GM21360 (cell line): Measurements from ENCODE around the gene HOXD11.

Experiments used
- ATAC-seq: cut with Tn5 transposase; IDR thresholded peaks from one replicate; pipeline ENCODE4 v1.9.1; 2021; ENCODE audit warnings: mild to moderate bottlenecking, moderate library complexity; ENCODE audit not compliant: unreplicated experiment

HOXD11 gene

DNA sequence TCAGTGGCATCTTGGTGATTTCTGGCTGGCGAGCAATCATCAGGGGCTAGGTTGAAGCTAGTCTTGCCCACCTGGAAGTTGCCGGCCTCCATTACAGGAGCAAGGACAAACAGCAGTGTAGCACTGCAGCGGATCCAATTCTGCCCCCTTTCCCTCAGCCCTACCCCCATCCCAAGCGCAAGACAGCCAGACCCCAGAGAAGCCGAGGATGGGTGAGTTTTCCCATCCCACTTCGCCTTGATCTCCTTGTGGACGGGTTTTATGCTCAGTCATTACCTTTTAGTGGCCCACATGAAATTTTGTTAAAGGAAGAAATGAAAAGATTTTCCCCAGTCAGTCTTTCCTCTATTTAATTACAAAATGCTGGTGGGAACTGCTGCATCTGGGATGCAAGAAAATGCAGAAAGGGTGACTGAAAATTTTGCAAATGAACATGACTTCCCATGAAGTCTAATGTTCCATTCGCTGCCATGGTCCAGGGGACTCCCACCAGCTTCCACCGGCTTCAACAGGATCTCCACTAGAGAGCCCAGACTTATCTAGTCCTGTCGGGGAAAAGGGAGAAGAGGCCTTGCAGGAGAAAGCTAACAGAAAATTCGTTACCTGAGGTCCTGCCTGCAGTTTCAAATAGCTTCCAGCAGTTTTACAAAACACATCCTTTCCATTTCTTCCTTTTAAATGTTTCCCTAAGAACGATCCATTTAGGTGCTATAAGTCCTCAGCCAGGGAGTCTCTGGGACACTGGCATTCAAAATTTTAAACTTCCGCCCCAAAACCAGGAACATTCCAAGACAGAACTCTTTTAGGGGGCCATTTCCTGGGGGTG lies 13.5 kb downstream of the HOXD11 start:
- no peak for ATAC-seq

DNA sequence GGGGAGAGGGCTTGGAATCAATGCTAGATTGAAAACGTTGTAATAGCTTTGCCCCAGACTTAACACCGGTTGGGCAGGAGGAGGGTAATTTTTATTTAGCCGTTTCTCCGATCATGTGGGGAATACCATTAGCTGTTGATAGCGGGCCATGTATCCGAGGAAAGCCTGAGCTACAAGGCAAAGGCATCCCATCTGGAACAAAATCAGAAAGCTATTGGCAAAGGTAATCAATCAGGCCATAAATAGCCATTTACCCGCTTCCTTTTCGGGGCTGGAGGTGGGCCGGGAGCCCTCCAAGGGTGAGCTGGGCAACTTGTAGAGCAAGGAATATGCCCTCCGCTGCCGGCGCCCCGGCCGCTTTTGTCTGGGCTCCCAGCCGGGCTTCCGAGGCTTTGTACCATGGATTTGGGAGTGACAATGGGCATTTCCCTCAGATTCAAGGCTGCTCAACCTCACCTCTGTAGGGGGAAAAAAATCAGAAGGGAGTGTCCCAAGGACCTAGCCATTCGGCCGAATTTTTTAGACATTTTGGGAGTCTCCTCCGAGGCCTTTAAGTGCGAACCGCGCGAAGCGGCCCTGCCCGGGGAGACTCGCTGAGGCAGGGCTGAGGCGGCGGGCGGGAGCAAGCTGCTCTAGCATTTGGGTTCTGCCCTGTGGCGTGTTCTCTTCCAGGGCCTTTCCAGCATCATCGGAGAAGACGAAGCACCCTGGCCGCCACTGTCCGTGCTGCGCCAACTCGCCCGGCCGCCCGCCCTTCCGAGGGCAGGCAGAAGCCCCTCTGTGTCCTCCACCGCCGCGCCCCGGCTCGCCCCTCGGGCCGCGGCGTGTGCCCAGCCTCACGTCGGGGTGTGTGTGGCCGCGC lies 14.3 kb downstream of the HOXD11 start:
- no peak for ATAC-seq

DNA sequence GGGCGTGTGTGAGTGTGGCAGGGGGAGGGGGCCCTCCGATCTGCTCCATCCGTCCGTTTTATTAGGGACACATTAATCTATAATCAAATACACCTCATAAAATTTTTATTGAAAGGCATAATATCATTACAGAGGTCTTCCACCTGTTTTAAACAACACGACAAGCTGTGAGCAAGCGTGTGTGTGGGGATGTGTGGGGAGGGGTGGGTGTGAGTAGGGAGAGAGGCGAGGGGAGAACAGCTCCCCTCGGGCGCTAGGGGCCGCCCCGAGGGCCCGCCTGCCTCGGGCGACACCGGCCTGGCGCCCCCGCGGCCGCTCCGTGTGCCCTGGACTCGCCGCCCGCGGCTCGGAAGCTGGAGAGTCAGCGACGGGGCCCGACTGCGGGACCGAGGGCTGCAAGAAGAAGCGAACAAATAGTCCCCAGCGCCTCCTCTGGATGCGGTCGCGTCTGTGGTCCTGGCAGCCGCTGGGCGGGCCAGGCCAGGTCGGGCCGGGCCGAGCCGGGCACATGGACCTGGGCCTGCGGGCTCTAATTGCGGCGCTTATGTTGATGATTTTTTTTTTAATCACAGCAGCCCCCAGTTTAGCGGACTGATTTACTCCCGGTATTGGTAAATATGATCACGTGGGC lies 15.1 kb downstream of the HOXD11 start:
- no peak for ATAC-seq

DNA sequence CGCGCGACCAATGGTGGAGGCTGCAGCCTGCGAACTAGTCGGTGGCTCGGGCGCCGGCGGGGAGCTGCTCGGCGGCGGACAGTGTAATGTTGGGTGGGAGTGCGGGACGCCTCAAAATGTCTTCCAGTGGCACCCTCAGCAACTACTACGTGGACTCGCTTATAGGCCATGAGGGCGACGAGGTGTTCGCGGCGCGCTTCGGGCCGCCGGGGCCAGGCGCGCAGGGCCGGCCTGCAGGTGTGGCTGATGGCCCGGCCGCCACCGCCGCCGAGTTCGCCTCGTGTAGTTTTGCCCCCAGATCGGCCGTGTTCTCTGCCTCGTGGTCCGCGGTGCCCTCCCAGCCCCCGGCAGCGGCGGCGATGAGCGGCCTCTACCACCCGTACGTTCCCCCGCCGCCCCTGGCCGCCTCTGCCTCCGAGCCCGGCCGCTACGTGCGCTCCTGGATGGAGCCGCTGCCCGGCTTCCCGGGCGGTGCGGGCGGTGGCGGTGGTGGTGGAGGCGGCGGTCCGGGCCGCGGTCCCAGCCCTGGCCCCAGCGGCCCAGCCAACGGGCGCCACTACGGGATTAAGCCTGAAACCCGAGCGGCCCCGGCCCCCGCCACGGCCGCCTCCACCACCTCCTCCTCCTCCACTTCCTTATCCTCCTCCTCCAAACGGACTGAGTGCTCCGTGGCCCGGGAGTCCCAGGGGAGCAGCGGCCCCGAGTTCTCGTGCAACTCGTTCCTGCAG lies 15.8 kb downstream of the HOXD11 start, which contains the start of gene HOXD9:
TSS of gene HOXD9 (plus strand) at position 37 of the 728 bp plus-strand sequence. CDS start at position 87, 50 bp downstream.
- no peak for ATAC-seq

DNA sequence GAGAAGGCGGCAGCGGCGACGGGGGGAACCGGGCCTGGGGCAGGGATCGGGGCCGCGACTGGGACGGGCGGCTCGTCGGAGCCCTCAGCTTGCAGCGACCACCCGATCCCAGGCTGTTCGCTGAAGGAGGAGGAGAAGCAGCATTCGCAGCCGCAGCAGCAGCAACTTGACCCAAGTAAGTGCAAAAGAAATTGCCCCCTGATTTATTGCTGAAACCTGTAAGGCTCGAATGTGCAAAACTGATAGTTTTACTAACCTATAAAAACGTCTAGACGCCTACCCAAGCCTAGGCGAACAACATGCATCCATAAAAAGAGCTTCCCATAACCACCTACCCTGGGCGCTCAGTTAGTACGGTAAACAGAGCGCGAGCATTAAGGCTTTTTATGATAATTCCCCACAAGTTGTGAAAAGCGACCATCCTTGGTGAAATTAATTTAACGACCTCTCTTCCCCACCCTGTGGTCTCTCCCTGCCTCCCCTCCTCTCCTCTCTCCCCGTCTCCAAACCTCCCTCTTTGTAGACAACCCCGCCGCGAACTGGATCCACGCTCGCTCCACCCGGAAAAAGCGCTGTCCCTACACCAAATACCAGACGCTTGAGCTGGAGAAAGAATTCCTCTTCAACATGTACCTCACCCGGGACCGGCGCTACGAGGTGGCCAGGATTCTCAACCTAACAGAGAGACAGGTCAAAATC lies 16.5 kb downstream of the HOXD11 start:
- no peak for ATAC-seq

DNA sequence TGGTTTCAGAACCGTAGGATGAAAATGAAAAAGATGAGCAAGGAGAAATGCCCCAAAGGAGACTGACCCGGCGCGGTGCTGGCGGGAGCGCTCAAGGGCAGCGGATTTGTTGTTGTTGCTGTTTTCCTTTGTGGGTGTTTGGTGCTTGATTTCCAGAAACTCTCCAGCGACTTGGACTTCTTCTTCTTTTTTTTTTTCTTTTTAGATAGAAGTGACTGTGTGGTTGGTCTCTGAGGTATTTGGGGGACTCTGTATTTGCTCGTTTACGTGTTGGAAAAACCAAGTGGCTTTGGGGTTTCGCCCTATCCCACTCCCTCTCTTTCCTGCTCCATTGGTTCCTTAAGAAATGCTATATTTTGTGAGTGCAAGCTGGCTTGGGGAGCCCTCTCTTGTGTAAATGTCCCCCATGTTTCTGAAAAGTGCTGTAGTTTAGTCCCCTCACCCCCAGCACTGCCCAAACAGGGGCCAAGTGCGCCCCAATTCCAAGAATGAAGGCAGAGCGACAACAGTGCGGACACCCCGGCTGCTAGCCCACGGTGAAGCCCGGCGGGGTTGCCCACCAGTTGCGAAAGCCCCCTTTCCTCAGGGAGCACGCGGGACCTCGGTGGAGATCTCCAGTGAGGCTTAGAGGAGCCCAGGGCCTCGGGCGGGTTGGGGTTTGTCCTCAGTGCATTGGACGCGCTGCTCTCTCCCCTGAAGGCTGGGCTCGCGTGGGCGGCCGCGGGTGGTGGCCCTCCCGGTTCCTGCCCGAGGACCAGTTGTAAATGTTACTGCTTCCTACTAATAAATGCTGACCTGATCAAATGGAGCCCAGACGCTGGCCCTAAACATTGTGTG lies 17.2 kb downstream of the HOXD11 start:
- ATAC-seq = no peak

DNA sequence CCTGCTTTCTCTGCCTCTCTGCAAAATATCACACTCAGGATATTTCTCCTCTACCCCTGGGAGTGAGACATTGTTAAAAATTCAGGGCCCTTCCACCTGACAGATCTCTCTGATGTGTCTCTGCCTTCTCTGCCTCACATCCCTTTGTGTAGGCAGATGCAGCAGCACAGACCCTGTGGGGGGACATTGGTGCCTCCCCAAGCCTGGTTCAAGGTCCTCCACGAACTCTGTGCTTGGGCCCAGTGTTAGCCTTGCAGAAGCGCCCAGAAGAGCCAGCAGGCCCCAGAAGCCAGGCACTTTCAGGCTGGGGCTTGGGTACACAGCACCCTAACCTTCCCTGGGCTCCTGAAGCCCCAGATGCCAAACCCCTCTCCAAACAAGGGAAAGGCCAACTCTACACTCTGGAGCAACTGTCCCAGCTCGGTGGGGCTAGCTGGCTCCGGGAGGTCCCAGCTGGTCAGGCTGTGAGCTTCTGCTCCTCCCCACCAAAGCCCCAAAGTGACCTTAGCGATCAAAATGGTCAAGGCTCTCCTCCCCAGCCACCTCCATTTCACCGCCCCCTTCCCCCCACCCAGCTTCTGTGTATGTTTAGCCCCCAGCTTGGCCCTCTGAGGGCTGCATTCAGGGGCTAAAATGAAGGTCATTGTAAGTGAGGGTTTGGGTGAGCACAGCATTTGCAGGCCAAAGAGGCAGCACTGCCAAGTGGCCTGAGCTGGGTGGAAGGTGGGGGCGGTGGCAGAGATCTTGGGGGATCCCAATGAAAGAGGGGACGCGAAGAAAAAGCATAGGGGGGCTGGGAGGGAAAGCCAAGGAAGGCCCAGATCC lies 18.1 kb downstream of the HOXD11 start:
- ATAC-seq = no peak

DNA sequence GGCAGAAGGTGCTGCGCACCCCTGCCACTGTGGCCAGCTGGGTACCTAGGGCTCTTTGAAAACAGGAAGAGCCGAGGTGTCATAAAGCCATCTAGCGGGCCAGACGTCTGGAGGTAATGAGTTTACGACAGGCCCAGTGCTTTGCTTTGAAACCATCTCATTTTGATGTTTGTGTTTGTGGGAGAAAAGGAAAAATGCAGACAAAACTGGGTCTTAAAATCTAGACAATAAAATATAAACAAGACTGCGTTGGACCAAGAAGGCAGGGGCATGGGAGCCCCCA lies 18.6 kb downstream of the HOXD11 start:
- ATAC-seq = no peak

DNA sequence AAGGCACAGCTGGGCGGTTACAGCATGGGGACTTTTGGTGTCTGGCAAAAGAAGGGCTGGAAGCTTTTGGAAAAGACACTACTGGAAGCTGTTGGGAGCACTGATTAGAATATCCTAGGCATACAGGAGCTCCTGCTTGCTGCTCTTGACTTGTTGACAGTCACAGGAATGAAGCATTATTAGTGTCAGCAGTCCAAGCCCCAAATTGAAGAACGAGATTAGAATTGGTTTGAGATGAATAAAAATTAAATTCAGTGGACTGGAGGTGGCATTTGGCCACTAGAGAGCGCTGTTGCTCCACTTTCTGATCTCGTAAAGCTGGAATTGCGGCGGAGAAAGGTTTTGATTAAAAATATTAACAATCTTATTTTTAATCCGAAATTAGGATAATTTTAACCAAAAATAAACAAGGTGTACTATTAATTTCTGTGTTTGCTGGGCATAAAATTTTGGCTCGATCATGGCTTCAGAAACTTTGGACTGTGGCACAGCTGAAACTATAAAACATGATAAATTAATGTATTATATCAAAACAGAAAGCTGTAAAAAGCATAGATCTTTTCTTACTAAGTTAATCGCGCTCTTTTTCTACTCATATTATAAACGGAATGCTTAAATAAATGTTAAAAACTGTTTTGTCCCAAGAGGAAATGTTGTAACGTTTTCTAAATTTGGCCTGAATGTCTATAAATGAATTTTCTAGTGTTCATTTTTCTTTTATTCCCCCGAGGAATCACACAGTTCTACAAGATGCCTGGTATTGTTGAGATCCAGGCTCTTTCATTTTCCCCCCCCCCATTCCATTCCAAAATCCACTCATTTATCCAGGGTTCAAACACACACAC lies 20.1 kb downstream of the HOXD11 start:
- no peak for ATAC-seq

DNA sequence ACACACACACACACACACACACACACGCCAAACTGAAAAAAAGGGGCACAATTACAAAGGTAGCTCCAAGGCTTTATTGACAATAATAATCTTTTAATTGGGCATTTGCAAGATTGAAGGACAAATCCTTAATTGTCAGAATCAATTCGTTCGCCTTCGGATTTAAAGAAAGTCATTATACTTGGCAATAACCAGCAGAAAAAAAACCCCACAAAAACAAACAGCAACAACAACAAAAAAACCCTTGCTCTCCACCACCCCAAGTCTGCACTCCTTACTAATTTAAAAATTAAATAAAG lies 20.6 kb downstream of the HOXD11 start:
- no peak for ATAC-seq

DNA sequence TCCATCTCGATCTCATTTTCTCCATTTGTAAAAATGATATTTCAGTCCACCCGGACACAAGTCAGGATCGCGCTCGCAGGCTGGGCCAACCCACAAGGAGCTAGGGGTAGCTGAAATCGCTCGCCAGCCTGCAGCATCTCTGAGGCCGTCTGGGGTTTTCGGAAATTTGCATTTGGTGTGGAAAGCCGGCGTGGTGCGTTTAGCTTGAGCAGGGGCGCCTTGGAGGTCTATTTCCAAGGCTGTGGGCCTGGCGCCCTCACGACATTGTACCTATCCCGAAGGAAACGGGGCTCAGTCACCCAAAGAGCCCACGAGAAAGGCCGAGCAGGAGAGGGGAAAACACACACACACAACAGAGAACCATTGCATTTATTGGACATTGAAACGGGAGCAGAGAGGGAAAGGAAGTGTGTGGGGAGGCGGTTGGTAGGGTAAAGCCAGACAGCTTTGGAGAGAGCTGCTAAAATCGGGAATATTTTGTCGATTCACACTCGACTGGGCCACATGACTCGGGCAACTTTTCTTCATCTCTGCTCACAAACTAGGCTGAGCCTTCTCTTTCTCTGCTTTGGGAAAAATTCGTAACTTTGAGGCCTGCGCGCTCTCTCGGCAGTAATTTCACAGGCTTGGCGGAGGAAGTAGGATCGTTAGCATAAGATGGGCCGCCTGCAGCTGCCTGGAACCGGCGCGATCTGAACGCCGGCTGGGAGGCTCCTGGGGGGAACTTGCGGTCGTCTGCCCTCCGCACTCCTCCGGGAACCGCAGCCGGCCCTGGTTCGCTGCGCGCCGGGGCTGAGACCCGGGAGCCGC lies 21.3 kb downstream of the HOXD11 start:
- ATAC-seq = no peak

DNA sequence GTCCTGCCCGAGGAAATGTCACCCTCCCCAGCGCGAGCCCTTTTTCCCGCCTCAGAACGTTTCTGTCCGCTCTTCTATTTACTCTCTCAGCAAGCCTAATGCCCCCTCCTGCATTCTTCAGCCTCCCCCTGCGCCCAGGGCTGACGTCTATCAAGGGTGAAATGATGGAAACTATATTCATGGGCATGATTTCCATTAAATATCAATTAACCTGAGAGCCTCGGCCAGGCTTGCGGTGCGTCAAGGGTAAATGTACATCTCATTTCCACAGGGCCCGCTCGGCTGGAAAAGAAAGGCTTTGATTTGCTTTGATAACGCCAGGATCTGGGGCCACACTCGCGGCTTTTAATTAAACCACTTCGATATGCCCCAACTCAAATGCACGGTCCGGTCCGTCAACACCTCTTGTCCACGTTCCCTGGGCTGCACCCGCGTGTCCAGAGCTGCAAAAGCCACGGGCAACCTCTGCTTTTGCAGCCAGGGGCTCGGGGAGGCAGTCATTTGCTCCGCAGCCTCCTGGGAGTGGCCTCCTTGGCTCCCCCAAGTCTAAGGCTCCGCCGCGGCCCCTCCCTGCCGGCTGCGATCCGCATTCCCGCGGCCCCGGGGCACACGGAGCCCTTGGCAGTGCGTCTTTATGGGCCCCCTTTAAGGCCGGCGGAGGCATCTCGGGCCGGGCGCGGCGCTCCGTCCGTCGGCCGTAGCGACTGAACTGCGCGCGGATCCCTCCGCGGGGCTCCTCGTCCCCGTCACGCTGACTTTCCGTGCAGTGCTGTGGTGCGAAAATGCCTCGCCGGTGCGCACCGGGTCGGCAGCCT lies 22.1 kb downstream of the HOXD11 start, which contains the start of gene HOXD8:
TSS of gene HOXD8 (plus strand) at position 724 of the 815 bp plus-strand sequence. CDS start 662 bp downstream, outside the sequence.
- ATAC-seq = no peak

DNA sequence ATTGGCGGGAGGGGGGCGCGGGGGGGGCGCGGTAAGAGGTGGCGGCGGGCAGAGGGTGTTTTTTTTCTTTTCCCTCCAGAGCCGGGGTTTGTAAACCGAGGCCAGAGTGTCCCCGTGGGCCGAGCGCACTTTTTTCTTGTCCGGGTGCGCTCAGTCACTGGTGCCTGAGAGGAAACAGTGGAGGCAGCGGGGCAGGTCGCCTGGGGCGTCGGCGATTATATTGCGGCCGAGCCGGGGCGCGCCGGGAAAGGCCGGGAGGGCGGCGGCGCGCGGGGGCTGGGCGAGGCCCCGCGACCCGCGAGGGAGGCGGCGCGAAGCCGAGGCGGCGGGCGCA lies 22.7 kb downstream of the HOXD11 start:
- ATAC-seq = no peak

DNA sequence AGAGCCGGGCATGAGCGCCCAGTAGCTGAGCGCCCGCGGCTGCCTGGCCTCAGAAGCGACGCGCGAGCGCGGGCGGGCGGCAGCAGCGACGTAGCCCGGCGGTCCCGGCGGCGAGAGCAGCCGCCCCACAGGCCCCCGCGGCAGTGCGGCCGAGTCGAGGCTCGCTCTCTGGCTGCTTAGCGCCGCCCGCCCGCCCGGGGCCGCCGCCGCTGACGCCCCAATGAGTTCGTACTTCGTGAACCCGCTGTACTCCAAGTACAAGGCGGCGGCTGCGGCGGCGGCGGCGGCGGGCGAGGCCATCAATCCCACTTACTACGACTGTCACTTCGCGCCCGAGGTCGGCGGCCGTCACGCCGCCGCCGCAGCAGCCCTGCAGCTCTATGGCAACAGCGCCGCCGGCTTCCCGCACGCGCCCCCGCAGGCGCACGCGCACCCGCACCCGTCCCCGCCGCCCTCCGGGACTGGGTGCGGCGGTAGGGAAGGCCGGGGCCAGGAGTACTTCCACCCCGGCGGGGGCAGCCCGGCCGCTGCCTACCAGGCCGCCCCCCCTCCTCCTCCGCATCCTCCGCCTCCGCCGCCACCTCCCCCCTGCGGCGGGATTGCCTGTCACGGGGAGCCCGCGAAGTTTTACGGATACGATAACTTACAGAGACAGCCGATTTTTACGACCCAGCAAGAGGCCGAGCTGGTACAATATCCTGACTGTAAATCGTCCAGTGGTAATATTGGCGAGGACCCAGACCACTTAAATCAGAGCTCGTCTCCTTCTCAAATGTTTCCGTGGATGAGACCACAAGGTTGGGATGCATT lies 23.3 kb downstream of the HOXD11 start:
- no peak for ATAC-seq
